GM19468 (cell line): Measurements from ENCODE around the gene LIM2.

Experiments used
- ATAC-seq: cut with Tn5 transposase; IDR thresholded peaks from one replicate; pipeline ENCODE4 v1.9.1; 2021; ENCODE audit warnings: mild to moderate bottlenecking, moderate library complexity, moderate number of reproducible peaks; ENCODE audit not compliant: unreplicated experiment; ENCODE audit errors: extremely low read depth

The LIM2 gene

DNA sequence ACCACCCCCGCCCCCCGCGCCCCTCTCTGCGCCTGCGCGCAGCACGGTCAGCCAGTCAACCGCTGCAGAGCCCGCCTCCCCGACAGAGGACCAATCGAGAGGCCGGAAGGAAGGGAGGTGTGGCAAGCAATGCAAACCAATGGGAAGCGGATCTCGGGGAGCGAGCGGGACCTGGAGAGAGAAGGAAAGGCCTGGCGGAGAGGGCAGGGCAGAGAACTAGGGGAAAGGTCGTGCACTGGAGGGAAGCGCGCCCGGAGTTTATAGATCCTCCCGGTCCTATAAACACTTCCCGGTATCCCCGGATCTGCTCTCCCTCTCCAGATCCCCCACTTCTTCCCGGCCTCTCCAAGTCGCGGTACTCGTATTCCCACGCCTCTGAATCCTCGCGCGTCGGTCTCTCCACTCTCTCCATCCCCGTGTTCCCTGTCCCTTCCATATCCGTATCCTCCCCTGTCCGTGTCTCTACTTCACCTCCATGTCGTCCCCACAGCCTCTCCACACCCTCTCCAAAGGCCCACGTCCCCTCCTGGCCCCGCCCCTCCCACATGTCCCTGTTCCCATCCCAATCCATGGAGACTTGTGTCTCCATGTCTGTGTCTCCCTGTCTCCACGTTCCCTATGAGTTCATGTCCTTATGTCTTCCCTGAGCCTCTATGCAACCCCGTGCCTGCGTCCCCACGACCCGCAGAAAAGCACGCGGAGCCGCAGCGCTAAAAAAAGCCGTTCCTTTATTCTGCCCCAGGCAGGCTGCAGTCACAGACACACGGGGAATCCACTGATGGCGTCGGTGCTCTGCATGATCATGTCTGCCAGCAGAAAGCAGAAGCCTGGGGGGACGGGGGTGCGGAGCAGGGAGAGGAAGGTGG lies 21.2 kb downstream of the LIM2 start:
- ATAC-seq, result no peak

DNA sequence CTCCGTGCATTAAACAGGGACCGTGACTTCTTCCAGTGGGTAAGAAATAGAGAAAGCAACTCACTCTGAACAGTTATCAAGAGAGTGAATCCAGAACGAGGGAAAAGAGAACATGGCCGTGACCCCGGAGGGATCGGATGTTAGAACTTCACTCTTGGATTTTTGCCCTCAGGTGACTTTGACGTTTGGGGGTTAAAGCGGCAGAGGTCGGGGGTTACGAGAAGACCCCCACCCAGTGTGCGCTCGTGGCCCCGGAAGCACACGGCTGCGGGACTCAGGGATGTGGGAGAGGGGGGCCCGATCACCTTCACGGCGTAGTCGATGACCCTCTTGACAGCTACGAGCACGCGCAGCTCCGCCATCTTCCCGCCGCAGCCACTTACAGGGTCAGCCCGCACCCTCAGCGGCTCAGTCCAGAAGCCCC lies 21.8 kb downstream of the LIM2 start, which contains the start of gene ETFB:
ETFB (minus strand) TSS at position 424 of the 424 bp plus-strand sequence; CDS start at position 362, 62 bp downstream.
- no peak for ATAC-seq

DNA sequence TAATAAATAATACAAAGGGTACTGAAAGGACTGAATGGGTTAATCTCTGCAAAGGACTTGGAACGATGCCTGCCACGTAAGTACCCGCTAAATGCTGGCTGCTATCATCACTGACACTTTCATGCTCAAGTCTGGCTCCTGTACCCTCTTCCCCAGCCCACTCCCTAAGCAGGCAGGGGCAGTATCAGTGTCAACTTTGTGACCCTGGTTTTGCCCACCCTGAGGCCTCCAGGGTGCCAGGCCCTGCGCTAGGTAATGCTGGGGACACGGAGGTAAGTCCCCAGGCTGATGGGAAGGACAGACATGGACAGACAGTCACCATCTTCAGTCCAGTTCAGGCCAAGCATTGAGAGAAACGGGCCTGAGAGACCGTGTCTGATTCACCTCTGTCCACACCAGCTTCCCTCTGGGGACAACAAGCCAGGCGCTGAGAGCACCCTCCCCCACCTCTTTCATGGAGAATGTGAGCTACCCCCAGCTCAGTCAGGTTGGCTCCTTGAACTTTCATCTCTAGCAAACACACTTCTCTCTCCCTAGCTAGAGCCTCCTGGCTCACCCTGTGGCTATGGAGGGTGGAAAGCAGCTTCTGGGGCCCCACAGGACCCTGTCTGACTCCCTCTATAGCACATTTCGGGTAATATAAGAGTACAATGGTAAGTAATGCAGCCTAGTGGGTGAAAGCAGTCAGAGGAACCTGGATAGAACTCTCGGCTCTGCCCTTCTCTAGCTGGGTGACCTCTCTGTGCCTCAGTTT lies 22.4 kb downstream of the LIM2 start:
- ATAC-seq, result no peak

DNA sequence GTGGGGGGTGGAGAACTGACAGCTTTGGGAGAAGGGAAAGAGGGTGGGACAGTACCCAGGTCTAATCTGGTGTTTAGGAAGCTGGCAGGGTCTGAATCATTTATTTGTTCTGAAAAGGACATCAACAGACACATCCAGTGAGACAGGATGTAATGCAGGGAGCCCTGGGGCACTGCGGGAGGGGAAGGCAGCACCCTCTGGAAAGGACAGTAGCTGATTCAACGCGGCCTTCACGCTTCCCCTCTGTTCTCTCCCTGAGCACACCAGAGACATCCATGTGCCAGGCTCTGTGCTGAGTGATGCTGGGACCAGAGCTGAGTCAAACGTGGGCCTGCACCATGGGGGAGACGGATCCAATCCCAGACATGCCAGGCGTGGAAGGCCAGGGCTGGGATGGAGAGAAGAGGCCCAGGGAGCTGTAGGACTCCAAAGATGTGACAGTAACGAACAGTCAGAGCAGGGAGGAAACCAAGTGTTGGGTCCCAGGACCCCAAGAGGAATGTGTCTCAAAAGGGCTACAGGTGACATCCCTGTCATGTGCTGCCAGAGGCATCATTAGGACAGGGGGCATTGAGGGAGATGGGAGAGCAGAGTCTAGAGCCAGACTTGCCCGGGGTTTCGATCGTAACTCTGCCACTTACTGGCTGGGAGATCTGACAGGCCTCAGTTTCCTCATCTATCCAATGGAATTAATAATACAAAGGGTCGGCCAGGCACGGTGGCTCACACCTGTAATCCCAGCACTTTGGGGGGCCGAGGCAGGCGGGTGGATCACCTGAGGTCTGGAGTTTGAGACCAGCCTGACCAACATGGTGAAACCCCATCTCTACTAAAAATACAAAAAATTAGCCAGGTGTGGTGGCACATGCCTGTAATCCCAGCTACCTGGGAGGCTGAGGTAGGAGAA lies 23.3 kb downstream of the LIM2 start:
- ATAC-seq, result no peak

DNA sequence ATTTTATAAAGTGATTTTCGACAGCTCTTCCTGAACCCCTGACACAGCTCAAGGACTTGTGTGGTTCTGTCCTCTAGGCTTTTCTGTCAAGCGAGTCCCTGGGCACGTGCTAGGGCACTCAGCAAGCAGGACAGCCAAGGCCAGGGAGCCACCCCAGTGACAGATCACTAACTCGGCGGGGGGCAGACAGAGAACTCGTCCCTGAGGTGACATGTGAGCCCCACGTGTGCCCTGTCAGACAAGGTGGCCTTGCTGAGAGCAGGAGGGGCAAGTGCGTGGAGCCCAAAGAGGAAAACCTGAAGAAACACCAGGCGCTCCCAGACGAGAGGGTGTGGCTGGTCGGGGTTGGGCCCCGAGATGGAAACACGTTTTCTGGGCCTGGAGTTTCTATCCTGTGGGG lies 26.5 kb downstream of the LIM2 start:
- no peak for ATAC-seq

DNA sequence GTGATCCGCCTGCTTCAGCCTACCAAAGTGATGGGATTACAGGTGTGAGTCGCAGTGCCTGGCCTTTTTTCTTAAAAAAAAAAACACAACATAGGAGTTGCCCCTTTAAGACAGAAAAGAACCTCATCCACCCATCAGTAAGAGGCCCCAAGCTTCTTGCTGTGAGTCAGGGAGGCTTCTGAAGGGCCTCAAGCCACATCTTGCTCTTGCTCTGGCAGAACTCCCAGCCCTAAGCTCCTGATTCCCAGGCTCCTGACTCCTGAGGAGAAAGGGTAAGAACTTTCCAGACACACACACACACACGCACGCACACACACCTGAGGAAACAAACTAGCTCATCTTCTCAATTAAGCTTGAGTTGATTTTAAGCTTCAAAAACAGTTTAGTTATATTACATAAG lies 28.5 kb downstream of the LIM2 start:
- no peak for ATAC-seq

DNA sequence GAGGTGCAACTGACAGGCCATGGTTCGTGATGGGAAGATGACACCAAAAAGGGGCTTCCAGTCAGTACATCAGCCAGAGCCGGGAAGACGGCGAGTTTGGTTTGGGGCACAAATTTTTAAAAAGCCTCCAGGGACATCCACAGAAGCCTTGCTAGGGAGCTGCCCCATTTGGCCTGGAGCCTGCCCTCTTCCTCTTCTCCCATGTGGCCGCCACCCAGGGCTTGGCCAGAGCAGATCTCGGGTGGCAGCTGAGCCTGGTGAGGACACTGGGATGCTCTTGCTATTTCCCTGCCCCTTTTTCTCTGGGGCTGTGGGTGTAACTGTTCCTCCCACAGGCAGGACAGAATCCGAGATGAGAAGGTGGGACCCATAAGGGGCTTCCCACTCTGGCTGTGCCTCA lies 29.8 kb downstream of the LIM2 start:
- ATAC-seq, result no peak

DNA sequence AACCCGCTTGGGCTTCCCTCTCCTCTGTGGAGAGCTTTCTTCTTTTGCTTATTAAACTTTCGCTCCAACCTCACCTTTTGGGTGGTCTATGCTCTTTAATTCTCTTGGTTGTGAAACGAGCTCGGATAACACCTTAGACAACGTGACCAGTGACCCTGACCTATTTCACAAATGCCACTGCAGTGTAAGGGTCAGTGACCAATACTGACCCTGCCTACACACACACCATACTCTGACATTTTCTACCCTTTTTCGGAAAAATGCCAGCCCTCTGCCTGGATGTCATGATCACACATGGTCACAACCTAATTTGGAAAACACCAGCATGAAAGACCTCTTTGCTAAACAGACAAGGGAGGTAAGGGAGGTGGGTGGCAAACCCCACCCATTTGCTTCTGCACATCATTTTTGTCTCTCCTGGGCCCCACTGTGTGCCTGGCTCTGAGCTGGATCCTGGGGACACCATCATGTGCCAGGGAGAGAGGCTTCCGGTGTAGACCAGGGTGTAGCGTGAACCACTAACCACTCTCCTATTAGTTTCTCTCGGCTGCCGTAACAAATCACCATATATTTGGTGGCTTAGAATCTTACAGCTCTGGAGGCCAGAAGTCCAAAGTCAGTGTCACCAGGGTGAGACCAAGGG lies 31.5 kb downstream of the LIM2 start:
- ATAC-seq, result no peak

DNA sequence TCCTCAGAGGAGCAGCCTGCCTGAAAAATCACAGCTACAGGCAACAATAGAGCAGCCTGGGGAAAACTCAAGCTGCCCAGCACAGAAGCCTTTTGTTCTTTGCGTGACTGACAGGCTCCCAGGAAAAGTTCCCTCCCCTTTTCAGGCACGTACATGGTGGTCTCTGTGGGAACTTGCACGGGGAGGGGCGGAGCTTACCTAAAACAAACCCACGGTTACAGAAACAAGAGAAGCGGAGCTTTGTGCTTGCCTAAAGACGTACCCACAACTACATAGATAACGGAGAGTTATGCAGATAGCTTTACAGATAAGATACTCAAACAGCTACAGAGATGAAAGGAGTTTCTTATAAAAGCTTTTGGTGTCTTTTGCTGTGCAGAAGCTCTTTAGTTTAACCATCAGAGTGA lies 33.0 kb downstream of the LIM2 start:
- ATAC-seq, result no peak

DNA sequence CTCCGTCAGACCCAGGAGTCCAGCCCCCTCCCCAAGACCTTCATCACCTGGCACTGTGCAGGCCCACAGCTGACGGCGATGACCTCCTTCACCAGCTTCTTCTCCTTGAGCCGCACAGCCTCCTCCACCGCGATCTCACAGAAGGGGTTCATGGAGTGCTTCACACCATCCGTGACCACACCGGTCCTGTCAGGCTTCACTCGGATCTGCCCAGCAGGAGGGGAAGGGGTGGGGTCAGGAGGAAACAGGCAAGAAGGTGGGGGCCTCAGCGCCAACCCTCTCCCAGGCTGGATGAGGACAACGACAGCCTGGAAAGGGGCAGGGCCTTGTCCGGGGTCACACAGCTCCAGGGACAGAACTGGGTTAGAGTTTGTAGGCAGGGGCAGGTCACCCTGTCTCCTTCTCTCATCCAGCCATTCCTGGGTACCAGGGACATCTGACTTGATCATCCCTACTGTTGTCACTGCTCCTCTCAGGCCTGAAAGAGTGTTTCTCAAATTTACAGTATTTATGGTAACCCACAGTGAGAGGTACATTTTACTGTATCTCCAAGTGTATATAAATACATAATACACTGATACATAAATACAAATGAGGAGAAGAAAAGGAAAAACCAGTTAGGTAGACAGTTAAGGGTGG lies 33.6 kb downstream of the LIM2 start:
- no peak for ATAC-seq

DNA sequence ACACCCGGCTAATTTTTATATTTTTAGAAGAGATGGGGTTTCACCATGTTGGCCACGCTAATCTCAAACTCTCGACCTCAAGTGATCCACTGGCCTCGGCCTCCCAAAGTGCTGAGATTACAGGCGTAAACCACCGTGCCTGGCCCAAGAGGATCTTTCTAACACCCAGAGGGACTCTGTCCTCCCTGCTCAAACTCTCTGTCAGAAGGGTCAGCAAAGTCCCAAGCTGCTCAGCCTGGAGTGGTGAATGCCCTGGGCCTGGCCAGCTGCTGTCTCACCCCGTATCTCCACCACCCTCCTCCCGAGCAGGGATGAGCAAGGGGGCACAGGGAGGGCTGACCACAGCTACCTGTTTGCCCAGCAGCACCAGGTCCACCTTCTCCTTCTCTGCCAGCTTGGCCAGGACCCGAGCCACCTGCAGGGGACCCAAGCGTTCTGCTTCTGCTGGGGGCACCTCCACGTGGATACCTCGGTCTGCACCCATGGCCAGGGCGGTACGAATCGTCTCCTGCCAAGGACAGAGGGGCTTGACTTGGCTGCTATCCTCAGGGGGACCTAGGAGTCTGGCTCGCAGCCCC lies 34.9 kb downstream of the LIM2 start:
- no peak for ATAC-seq

DNA sequence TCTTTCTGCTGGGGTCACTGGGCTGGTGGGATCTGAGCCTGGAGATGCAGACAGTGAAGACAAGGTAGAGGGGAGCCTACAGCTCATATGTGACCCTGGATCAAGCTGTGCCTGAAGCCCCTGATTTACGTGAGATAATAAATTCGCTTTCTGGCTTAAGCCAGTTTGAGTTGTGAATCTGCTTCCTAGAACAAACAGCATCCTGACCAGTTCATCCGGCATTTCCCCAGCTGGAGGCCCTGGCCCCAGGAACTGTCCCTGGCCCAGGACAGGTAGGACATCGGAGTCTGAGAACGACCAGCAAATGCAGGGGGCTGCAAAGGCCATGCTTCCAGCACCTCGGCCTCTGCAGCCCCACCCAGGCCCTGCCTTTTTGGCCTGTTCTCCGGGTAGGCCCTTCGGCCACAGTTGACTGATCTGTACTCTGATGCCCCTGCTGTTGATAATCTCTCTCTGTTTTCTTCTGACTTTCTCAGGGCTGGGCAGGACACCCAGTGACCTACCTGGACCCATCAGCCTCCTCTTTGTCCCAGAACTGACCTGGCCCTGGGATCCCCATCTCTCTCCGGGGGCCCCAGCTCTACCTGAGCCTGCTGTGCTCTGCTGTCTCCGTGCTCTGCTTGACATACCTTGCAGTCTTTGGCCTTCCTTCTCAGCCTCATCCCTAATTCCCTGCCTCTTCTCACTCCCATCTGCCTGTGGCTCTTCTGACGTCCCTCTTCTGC lies 36.3 kb downstream of the LIM2 start:
- no peak for ATAC-seq

DNA sequence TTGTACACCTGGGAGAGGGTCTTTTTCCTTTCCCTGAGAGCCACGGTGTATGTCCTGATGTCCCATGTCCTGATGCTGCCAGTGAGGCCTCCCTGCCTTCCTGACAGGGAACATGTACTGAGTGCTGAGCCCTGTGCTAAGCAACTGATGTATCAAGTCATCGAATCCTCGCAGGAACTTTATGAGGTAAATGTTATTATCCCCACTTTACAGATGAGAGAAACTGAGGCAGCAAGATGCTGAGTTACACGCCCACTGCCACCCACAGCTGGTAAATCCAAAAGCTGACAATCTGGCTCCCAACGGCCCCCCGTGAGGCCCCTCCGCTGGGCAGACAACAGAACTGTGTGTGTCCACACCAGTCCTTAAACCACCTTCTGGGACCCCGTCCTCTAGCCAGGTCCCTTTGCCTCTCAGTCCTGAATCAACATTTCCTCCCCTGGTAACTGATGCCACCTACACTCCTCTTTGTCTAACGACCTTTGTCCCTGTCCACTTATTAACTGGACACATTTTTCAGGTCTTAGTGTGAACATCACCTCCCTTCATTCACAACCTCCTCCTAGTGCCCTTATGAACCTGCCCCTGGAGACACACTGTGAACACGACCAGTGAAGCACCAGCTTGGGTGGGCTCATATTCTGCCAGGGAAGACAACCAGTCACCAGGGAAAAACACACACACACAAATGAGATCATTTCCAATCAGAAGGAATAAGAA lies 40.4 kb downstream of the LIM2 start:
- no peak for ATAC-seq

DNA sequence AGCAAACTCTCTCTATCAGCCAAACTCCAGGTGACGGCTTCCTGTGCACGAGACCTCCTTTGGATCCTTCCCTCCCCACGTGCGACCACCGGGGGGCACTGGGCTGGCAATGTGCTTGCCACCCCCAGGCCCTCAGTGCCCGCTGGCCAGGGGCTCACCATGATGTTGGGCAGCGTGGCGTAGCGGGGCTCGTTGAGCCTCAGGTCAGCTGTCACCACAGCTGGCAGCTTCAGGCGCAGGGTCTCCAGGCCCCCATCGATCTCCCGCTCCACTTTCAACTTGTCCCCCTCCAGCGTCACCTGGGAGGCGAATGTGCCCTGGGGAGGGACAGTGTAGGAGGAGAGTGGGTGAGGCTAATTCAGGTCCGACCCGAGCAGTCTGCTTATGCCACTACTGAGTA lies 41.0 kb downstream of the LIM2 start:
- no peak for ATAC-seq

DNA sequence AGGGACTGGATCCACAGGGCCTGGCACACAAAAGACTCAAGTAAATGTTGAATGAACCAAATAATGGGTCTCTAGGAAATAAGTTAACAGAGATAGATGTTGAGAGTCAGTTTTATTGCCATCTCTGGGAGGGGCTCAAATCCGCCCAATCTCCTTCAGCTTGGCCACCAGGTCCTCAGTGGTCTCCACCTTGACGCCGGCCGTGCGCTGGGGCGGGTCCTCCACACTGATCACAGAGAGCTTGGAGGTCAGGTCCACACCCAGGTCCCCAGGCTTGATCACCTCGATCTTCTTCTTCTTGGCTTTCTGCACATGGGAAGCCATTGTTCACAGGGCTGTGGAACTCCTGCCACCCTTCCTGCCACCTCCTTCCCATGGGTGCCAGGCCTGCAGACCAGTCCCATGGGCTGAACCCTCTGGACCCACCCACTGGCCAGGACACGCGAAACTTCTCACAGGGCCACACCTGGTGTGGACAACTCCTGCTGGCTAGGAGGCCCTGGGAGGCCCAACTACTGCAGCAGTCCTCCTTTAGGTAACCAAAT lies 42.6 kb downstream of the LIM2 start:
- ATAC-seq, result no peak

DNA sequence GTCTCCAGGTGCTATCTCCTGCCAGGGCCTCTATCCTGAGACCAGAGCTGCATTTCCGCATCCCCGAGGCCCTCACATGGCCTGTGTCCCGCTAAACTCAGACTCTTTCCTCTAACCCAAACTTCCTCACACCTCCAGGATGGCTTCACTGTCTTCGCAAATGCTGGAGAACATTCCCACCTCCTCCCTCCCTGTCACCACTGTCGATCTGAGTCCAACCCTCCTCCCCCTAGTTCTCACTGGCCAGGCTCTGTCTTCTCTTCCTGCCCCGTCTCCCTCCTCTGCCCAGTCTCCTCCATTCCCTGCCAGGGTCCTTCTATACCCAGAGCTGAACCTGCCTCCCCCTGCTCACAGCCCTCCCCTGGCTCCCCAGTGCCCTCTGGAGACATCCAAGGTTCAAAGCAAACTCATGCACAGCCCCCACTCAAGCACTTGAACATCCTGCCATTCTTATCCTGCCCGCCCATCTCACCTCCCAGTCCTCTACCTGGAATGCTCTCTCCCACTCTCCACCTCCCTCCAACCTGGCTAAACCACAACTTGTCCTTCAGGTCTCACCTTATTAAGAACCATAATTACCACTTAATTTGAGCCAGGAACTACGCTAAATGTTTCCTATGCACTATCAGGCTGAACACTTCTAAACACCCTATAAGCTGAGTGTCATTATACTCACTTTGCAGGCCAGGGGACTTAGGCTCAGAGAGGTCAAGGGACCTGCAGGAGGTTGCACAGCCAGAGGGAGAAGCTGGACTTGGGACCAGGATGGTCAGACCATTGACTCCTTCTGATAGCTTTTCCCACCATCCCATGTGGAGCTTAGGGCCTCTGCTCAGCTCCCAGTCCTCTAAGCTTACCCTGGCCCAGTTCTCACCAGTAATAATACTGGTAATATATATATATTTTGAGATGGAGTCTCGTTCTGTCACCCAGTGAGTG lies 44.9 kb downstream of the LIM2 start:
- ATAC-seq, result no peak
